GM06990 (cell line): Measurements from ENCODE around the gene LHFPL2.

Experiments used
- DNase-seq: peaks from one replicate; pipeline ENCODE4 v3.0.0-alpha.2; 2011; ENCODE audit not compliant: insufficient read length; ENCODE audit errors: extremely low read depth
- H3K27me3 ChIP-seq: replicated peaks from 2 replicates; pipeline ENCODE4 v1.6.0; 2011; ENCODE audit warnings: low read length; ENCODE audit not compliant: control insufficient read depth, insufficient read depth
- H3K36me3 ChIP-seq: 2 replicates; pipeline ENCODE4 v1.5.1; 2011; ENCODE audit warnings: low read length; ENCODE audit not compliant: control insufficient read depth, insufficient read depth
- H3K4me3 ChIP-seq: replicated peaks from 2 replicates; pipeline ENCODE4 v1.5.1; 2011; ENCODE audit warnings: low read depth, mild to moderate bottlenecking, control low read depth, low read length
- CTCF ChIP-seq: IDR thresholded peaks from 2 replicates; pipeline ENCODE4 v1.5.1; 2011; ENCODE audit warnings: low read length, control low read depth, mild to moderate bottlenecking, inconsistent platforms; ENCODE audit not compliant: insufficient read depth, poor library complexity, severe bottlenecking

LHFPL2 gene

GRCh38 chr5:78492650-78493049 is 155.9 kb downstream of the LHFPL2 start:
- TF ChIP-seq CTCF = no peak
- Histone ChIP-seq H3K4me3 (no peak overlapping the region), H3K36me3 (peaks cover 3% of the 10 kb centered on the region), H3K27me3 (no peaks in the 10 kb centered on the region)
- DNase-seq = no peak

GRCh38 chr5:78492224-78492623 is 156.3 kb downstream of the LHFPL2 start:
- TF ChIP-seq CTCF = no peak
- no peak for DNase-seq
- Histone ChIP-seq H3K36me3 (peaks cover 3% of the 10 kb centered on the region), H3K27me3 (no peaks in the 10 kb centered on the region), H3K4me3 (no peak overlapping the region)

- no peak for DNase-seq
- TF ChIP-seq CTCF = no peak
Measured at GRCh38 chr5:78490709-78491485, 157.7 kb downstream of the LHFPL2 start.

GRCh38 chr5:78487846-78488245 is 160.7 kb downstream of the LHFPL2 start:
- TF ChIP-seq CTCF = no peak
- Histone ChIP-seq H3K36me3 (peaks cover 3% of the 10 kb centered on the region), H3K27me3 (no peaks in the 10 kb centered on the region), H3K4me3 (no peak overlapping the region)
- no peak for DNase-seq

More at GRCh38 chr5:78490709-78491485, 157.7 kb downstream of the LHFPL2 start:
- Histone ChIP-seq H3K36me3 (peaks cover 3% of the 10 kb centered on the region), H3K4me3 (no peak overlapping the region), H3K27me3 (no peaks in the 10 kb centered on the region)

GRCh38 chr5:78486218-78486617 is 162.4 kb downstream of the LHFPL2 start:
- no peak for DNase-seq
- no peaks in the 10 kb centered on the region for H3K27me3 ChIP-seq
- peaks cover 3% of the 10 kb centered on the region for H3K36me3 ChIP-seq
- H3K4me3 ChIP-seq = no peak overlapping the region
- no peak for TF ChIP-seq CTCF
